KMS-11 (cell line): ENCODE results near the gene EIF2B4.

ENCODE experiments used
- H2AFZ ChIP-seq: fragments of 200-600 bp; sonication (generic); 2 replicates; pipeline ENCODE4 v1.6.1; 2016; ENCODE audit warnings: antibody characterized with exemption, mixed run types, low read depth
- H3K27ac ChIP-seq: fragments of 200-600 bp; sonication (generic); 2 replicates; pipeline ENCODE4 v1.6.1; 2016; ENCODE audit warnings: mild to moderate bottlenecking, mixed run types
- H3K27me3 ChIP-seq: fragments of 200-600 bp; sonication (generic); 2 replicates; pipeline ENCODE4 v1.6.1; 2017; ENCODE audit warnings: mild to moderate bottlenecking, low read depth, mixed run types, moderate library complexity; ENCODE audit not compliant: insufficient read depth
- H3K36me3 ChIP-seq: fragments of 200-600 bp; sonication (generic); 2 replicates; pipeline ENCODE4 v1.6.1; 2017; ENCODE audit warnings: mild to moderate bottlenecking, mixed run types; ENCODE audit not compliant: insufficient read depth
- H3K4me1 ChIP-seq: fragments of 200-600 bp; sonication (generic); 2 replicates; pipeline ENCODE4 v1.6.1; 2016; ENCODE audit warnings: mild to moderate bottlenecking, low read depth, mixed run types; ENCODE audit not compliant: poor library complexity, severe bottlenecking
- H3K4me2 ChIP-seq: fragments of 200-600 bp; sonication (generic); 2 replicates; pipeline ENCODE4 v1.7.0; 2016; ENCODE audit warnings: mild to moderate bottlenecking, mixed run types
- H3K4me3 ChIP-seq: fragments of 200-600 bp; sonication (generic); IDR thresholded peaks from 2 replicates; pipeline ENCODE4 v1.6.1; 2017; ENCODE audit warnings: low read depth, low read length, mixed read lengths; ENCODE audit not compliant: insufficient read depth
- H3K79me2 ChIP-seq: fragments of 200-600 bp; sonication (generic); 2 replicates; pipeline ENCODE4 v1.6.1; 2016; ENCODE audit warnings: low read depth, mixed run types; ENCODE audit not compliant: insufficient read depth
- H3K9ac ChIP-seq: fragments of 200-600 bp; sonication (generic); 2 replicates; pipeline ENCODE4 v1.6.1; 2016; ENCODE audit warnings: mild to moderate bottlenecking, mixed run types
- H4K20me1 ChIP-seq: fragments of 200-600 bp; sonication (generic); 2 replicates; pipeline ENCODE4 v1.6.1; 2016; ENCODE audit warnings: mild to moderate bottlenecking, mixed run types; ENCODE audit not compliant: insufficient read depth
- CTCF ChIP-seq: fragments of 200-600 bp; sonication (generic); conservative IDR thresholded peaks from 2 replicates; pipeline ENCODE4 v1.6.1; 2017; ENCODE audit warnings: low read depth, mild to moderate bottlenecking, antibody characterized with exemption, low read length, moderate library complexity, mixed read lengths

The EIF2B4 gene

GRCh38 chr2:27335311-27335710 is 34.8 kb downstream of the EIF2B4 start:
- no peaks in the 10 kb centered on the region for H3K27me3 ChIP-seq
- no peaks in the 10 kb centered on the region for H3K79me2 ChIP-seq
- no peaks in the 10 kb centered on the region for H3K4me1 ChIP-seq
- peaks cover 7% of the 10 kb centered on the region; the same call in 1 of the 2 replicates for H3K36me3 ChIP-seq
- TF ChIP-seq CTCF: no peak
- no peak overlapping the region for H2AFZ ChIP-seq
- H4K20me1 ChIP-seq: no peaks in the 10 kb centered on the region
- no peak overlapping the region for H3K4me3 ChIP-seq
- no peak overlapping the region for H3K27ac ChIP-seq
- H3K9ac ChIP-seq: no peak overlapping the region
- no peak overlapping the region for H3K4me2 ChIP-seq

- no peaks in the 10 kb centered on the region for H3K27me3 ChIP-seq
- no peaks in the 10 kb centered on the region for H3K36me3 ChIP-seq
- no peak overlapping the region for H3K9ac ChIP-seq
- no peak overlapping the region for H3K4me3 ChIP-seq
- no peak overlapping the region for H2AFZ ChIP-seq
- no peaks in the 10 kb centered on the region for H4K20me1 ChIP-seq
- no peaks in the 10 kb centered on the region for H3K79me2 ChIP-seq
- no peak overlapping the region for H3K4me2 ChIP-seq
- H3K4me1 ChIP-seq: peaks cover 14% of the 10 kb centered on the region
- TF ChIP-seq CTCF: no peak
- H3K27ac ChIP-seq: no peak overlapping the region
Measured at GRCh38 chr2:27324720-27325119, 45.4 kb downstream of the EIF2B4 start.

- H3K4me1 ChIP-seq: peaks cover 14% of the 10 kb centered on the region
- TF ChIP-seq CTCF: no peak
- no peaks in the 10 kb centered on the region for H3K79me2 ChIP-seq
- peak overlapping the region; percentile 71 for H3K4me2 ChIP-seq
- H3K27me3 ChIP-seq: no peaks in the 10 kb centered on the region
- no peaks in the 10 kb centered on the region for H3K36me3 ChIP-seq
- peak overlapping the region; percentile 84 for H3K9ac ChIP-seq
- H3K27ac ChIP-seq: peak overlapping the region; percentile 57; the same call in 1 of the 2 replicates
- no peaks in the 10 kb centered on the region for H4K20me1 ChIP-seq
- peak overlapping the region; percentile 92 for H3K4me3 ChIP-seq
- H2AFZ ChIP-seq: peak overlapping the region; percentile 77; the same call in 1 of the 2 replicates
Measured at GRCh38 chr2:27323596-27324285, 46.4 kb downstream of the EIF2B4 start.

GRCh38 chr2:27322766-27323595 is 47.2 kb downstream of the EIF2B4 start, which contains the start of gene MPV17:
MPV17 (minus strand) TSS chr2:27323097; CDS start chr2:27322517, 580 bp downstream.
- H3K27ac ChIP-seq: peak within 1 kb of the TSS; percentile 57
- H3K4me3 ChIP-seq: peak within 1 kb of the TSS; percentile 92
- H2AFZ ChIP-seq: peak within 1 kb of the TSS; percentile 77
- H3K36me3 ChIP-seq: no peaks in the 10 kb centered on the region
- peak within 1 kb of the TSS; percentile 71 for H3K4me2 ChIP-seq
- H4K20me1 ChIP-seq: no peaks in the 10 kb centered on the region
- H3K4me1 ChIP-seq: peaks cover 14% of the 10 kb centered on the region
- H3K79me2 ChIP-seq: no peaks in the 10 kb centered on the region
- TF ChIP-seq CTCF: no peak
- no peaks in the 10 kb centered on the region for H3K27me3 ChIP-seq
- peak within 1 kb of the TSS; percentile 84 for H3K9ac ChIP-seq
